Calu3 (cell line): ENCODE results near the gene PODXL2. TPM values are rescaled to one million over a fixed set of nuclear protein-coding genes. Genes with fewer than 3 reads are reported as not detected.

Experiments used
- BruUV-seq: library from RNA; stranded (reverse); fragments of 400-500 nt; replicated peaks from 2 replicates; lab custom pipeline; 2021; lab: Mats Ljungman, UMichigan
- CTCF ChIA-PET: fragments of 300-600 bp; sonication (Branson Sonifier 250); formaldehyde crosslinking; loops from one replicate; lab custom pipeline; 2022; ENCODE audit warnings: antibody characterized with exemption; lab: Charles Lee
- DNase-seq: peaks from one replicate; pipeline ENCODE4 v3.0.0; 2022
- H3K27ac Mint-ChIP-seq: one replicate; pipeline ENCODE4 v1.8.0; 2022; ENCODE audit warnings: mixed read lengths; ENCODE audit not compliant: unreplicated experiment
- H3K27me3 Mint-ChIP-seq: one replicate; pipeline ENCODE4 v1.8.0; 2022; ENCODE audit warnings: mixed read lengths; ENCODE audit not compliant: unreplicated experiment
- H3K36me3 Mint-ChIP-seq: one replicate; pipeline ENCODE4 v1.8.0; 2022; ENCODE audit warnings: mild to moderate bottlenecking, moderate library complexity, mixed read lengths; ENCODE audit not compliant: insufficient read depth, unreplicated experiment
- H3K4me1 Mint-ChIP-seq: one replicate; pipeline ENCODE4 v1.8.0; 2022; ENCODE audit warnings: mild to moderate bottlenecking, low read depth, mixed read lengths; ENCODE audit not compliant: unreplicated experiment
- H3K4me3 Mint-ChIP-seq: one replicate; pipeline ENCODE4 v1.8.0; 2022; ENCODE audit warnings: mild to moderate bottlenecking, low read depth, moderate library complexity, mixed read lengths; ENCODE audit not compliant: unreplicated experiment
- H3K9me3 Mint-ChIP-seq: one replicate; pipeline ENCODE4 v1.8.0; 2022; ENCODE audit warnings: low read depth, mixed read lengths; ENCODE audit not compliant: unreplicated experiment
- CTCF ChIP-seq: fragments of 200-600 bp; IDR thresholded peaks from one replicate; pipeline ENCODE4 v1.8.0; 2022; ENCODE audit warnings: antibody characterized with exemption; ENCODE audit not compliant: unreplicated experiment
- intact Hi-C: fragments of 100-400 bp; cut with micrococcal nuclease; formaldehyde crosslinking; loops from one replicate; pipeline ENCODE4 v1.10.0; 2022; ENCODE audit not compliant: unreplicated experiment
- total RNA-seq: library from RNA; stranded (reverse); gene quantifications from 2 replicates; pipeline ENCODE4 v1.2.3, GENCODE V29; 2022

Gene PODXL2
- total RNA-seq, 1 experiment from 2014 or later = 36.1 TPM

- no peaks in the 10 kb centered on the region for H3K9me3 Mint-ChIP-seq
- peaks cover 8% of the 10 kb centered on the region for H3K4me1 Mint-ChIP-seq
- no peak for TF ChIP-seq CTCF
- no TSS peak for BruUV-seq
- CTCF ChIA-PET = no interaction called here
- peaks cover 30% of the 10 kb centered on the region for H3K36me3 Mint-ChIP-seq
- no peaks in the 10 kb centered on the region for H3K27me3 Mint-ChIP-seq
- peak overlapping the region; percentile 13 for H3K27ac Mint-ChIP-seq
- no peak overlapping the region for H3K4me3 Mint-ChIP-seq
- DNase-seq = no peak
- intact Hi-C loops = no loop called here
These were observed 13.2 kb upstream of the PODXL2 start for GRCh38 chr3:127615631-127616305.

GRCh38 chr3:127616836-127617605 lies 12.0 kb upstream of the PODXL2 start:
- H3K27me3 Mint-ChIP-seq = no peaks in the 10 kb centered on the region
- no peak overlapping the region for H3K27ac Mint-ChIP-seq
- DNase-seq = no peak
- no peaks in the 10 kb centered on the region for H3K9me3 Mint-ChIP-seq
- CTCF ChIA-PET = interaction anchor here (0.6 kb wide), 1 partner anchor 13 kb away, joined by 3 read pairs; no protein-coding TSS in a partner anchor
- peaks cover 8% of the 10 kb centered on the region for H3K4me1 Mint-ChIP-seq
- H3K36me3 Mint-ChIP-seq = peaks cover 26% of the 10 kb centered on the region
- TF ChIP-seq CTCF = no peak
- no peak overlapping the region for H3K4me3 Mint-ChIP-seq
- no TSS peak for BruUV-seq
- intact Hi-C loops = no loop called here

GRCh38 chr3:127618891-127619290 lies 10.1 kb upstream of the PODXL2 start:
- peaks cover 20% of the 10 kb centered on the region for H3K36me3 Mint-ChIP-seq
- H3K4me3 Mint-ChIP-seq = no peak overlapping the region
- no peak for TF ChIP-seq CTCF
- BruUV-seq = no TSS peak
- peaks cover 8% of the 10 kb centered on the region for H3K4me1 Mint-ChIP-seq
- DNase-seq = no peak
- intact Hi-C loops = no loop called here
- CTCF ChIA-PET = no interaction called here
- H3K27ac Mint-ChIP-seq = no peak overlapping the region
- no peaks in the 10 kb centered on the region for H3K27me3 Mint-ChIP-seq
- no peaks in the 10 kb centered on the region for H3K9me3 Mint-ChIP-seq

GRCh38 chr3:127620637-127621375 lies 8.2 kb upstream of the PODXL2 start:
- no peaks in the 10 kb centered on the region for H3K27me3 Mint-ChIP-seq
- BruUV-seq = no TSS peak
- no peaks in the 10 kb centered on the region for H3K9me3 Mint-ChIP-seq
- no peak for TF ChIP-seq CTCF
- no peaks in the 10 kb centered on the region for H3K4me1 Mint-ChIP-seq
- no peak overlapping the region for H3K4me3 Mint-ChIP-seq
- DNase-seq = no peak
- H3K27ac Mint-ChIP-seq = no peak overlapping the region
- CTCF ChIA-PET = interaction anchor here (0.5 to 1.6 kb wide), 3 partner anchors 10 to 36 kb away, joined by 3 to 4 read pairs (median 4); partner anchors contain the start of gene MCM2
- H3K36me3 Mint-ChIP-seq = peaks cover 12% of the 10 kb centered on the region
- intact Hi-C loops = no loop called here
